ENCODE measurements around the gene ZBTB3. TPM values are rescaled to one million over a fixed set of nuclear protein-coding genes. Genes with fewer than 3 reads are reported as not detected.

ZBTB3 gene
- total RNA-seq, 1 experiment from 2014 or later = 43.4 TPM

- WGBS (ENCODE audit: extremely low coverage, insufficient read length, low lambda C conversion rate) = no CpG with 5 or more reads among the region's 2 CpGs
- no peak overlapping the region for H2BK120ac ChIP-seq (ENCODE audit: low read depth, low read length, poor library complexity, severe bottlenecking)
- no peaks in the 10 kb centered on the region for H3K4me1 ChIP-seq (ENCODE audit: insufficient read depth, low read length)
- Mint-ChIP-seq H3K27me3 (ENCODE audit: low read depth) (no peaks in the 10 kb centered on the region), H3K36me3 (ENCODE audit: insufficient read depth in 1 of 3, low read depth in 3 of 3) (peaks cover 71 to 98% (median 97%) of the 10 kb centered on the region in 3 experiments), H3K4me3 (no peak overlapping the region), H3K9me3 (no peaks in the 10 kb centered on the region), H3K27ac (no peak overlapping the region), H3K4me1 (peaks cover 4 to 28% of the 10 kb centered on the region in 2 experiments; a peak in 3 of 4 replicates)
- H2BK15ac ChIP-seq (ENCODE audit: low read depth, low read length) = no peak overlapping the region
- H3K9me3 ChIP-seq (ENCODE audit: control insufficient read depth, low read depth, low read length) = no peaks in the 10 kb centered on the region
- no peak overlapping the region for H3K14ac ChIP-seq (ENCODE audit: insufficient read depth, low read length)
- no peak overlapping the region for H3T11ph ChIP-seq (ENCODE audit: low read length)
- TF ChIP-seq CTCF (conservative IDR thresholded peaks at IDR 0.05) = no peak
- no peak overlapping the region for H3K4ac ChIP-seq (ENCODE audit: low read depth, low read length)
- H3K9ac ChIP-seq (ENCODE audit: extremely low read depth, insufficient read length, low read length) = no peak overlapping the region
- peaks cover 2% of the 10 kb centered on the region; the same call in 1 of the 2 replicates for H3K79me2 ChIP-seq (ENCODE audit: insufficient read depth, low read length)
- no peak overlapping the region for H3K27ac ChIP-seq (ENCODE audit: insufficient read length, low read depth, low read length)
- H3K23me2 ChIP-seq (ENCODE audit: insufficient read length, low read depth, low read length, poor library complexity, severe bottlenecking) = no peaks in the 10 kb centered on the region
- no peaks in the 10 kb centered on the region for H4K20me1 ChIP-seq (ENCODE audit: control insufficient read depth, insufficient read depth, insufficient read length)
- no peak overlapping the region for H4K5ac ChIP-seq (ENCODE audit: insufficient read length, low read depth, low read length)
- no peak overlapping the region for H2BK20ac ChIP-seq (ENCODE audit: low read depth, low read length, poor library complexity, severe bottlenecking)
- H2AK5ac ChIP-seq (ENCODE audit: insufficient read length, low read length) = no peak overlapping the region
- no peak overlapping the region for H4K91ac ChIP-seq (ENCODE audit: insufficient read length, low read depth, low read length)
- no peak overlapping the region for H3K18ac ChIP-seq (ENCODE audit: insufficient read length, low read depth, low read length)
- H3K79me1 ChIP-seq (ENCODE audit: insufficient read depth, low read depth, low read length, poor library complexity, severe bottlenecking) = peaks cover 5% of the 10 kb centered on the region
- H4K8ac ChIP-seq (replicated peaks; ENCODE audit: insufficient read length, low read depth, low read length) = no peak overlapping the region
- no peak overlapping the region for H3K56ac ChIP-seq (ENCODE audit: insufficient read length, low read depth, low read length)
- H3K4me2 ChIP-seq (ENCODE audit: insufficient read depth, insufficient read length, low read length) = no peak overlapping the region
- no peak overlapping the region for H3K23ac ChIP-seq (ENCODE audit: insufficient read length, low read depth, low read length)
- no peaks in the 10 kb centered on the region for H3K27me3 ChIP-seq (ENCODE audit: insufficient read depth, low read length)
- no peak for DNase-seq
- no peak overlapping the region for H2BK12ac ChIP-seq (ENCODE audit: insufficient read length, low read depth, low read length)
- H2BK5ac ChIP-seq (ENCODE audit: insufficient read length, low read length) = no peak overlapping the region
- H2AFZ ChIP-seq (ENCODE audit: low read length) = no peak overlapping the region
These were observed 34.5 kb downstream of the ZBTB3 start for GRCh38 chr11:62719302-62719978.
